Thoracic aorta (tissue), 2 donors: Measurements from ENCODE around the gene FBXW7. TPM values are rescaled to one million over a fixed set of nuclear protein-coding genes. Genes with fewer than 3 reads are reported as not detected.
A peak's percentile ranks its signal among the peaks of the same experiment; 100 is the strongest.

ENCODE experiments used
- ATAC-seq: fragments of 150-250 bp; one replicate; pipeline ENCODE4 v1.8.0; 2017; ENCODE audit warnings: low read depth; ENCODE audit not compliant: insufficient number of reproducible peaks, low FRiP score
- DNase-seq: peaks from one replicate; pipeline ENCODE4 v3.0.0-alpha.2; 2020; ENCODE audit warnings: low spot score
- H3K27ac ChIP-seq, 2 donors: fragments of 200-600 bp; sonication (generic); 1 replicate in 1 of 2; 2 replicates in 1 of 2; pipeline ENCODE4 v1.5.1; 2016; ENCODE audit warnings: mild to moderate bottlenecking in 2 of 2, moderate library complexity in 2 of 2
- H3K27me3 ChIP-seq: fragments of 200-600 bp; sonication (generic); replicated peaks from 2 replicates; pipeline ENCODE4 v1.6.0; 2016; ENCODE audit warnings: mild to moderate bottlenecking; ENCODE audit not compliant: insufficient read depth
- H3K36me3 ChIP-seq: fragments of 200-600 bp; sonication (generic); one replicate; pipeline ENCODE4 v1.5.1; 2016
- H3K4me1 ChIP-seq, 2 donors: fragments of 200-600 bp; sonication (generic); 1 replicate in 1 of 2; 2 replicates in 1 of 2; pipeline versions ENCODE4 v1.5.1 to v1.6.0; 2016; ENCODE audit warnings: low read depth in 2 of 2, mild to moderate bottlenecking in 1 of 2; ENCODE audit not compliant: control insufficient read depth in 1 of 2
- H3K4me3 ChIP-seq: fragments of 200-600 bp; sonication (generic); 2 replicates; pipeline ENCODE4 v1.5.1; 2016; ENCODE audit warnings: mild to moderate bottlenecking
- H3K9me3 ChIP-seq: fragments of 200-600 bp; sonication (generic); 2 replicates; pipeline ENCODE4 v1.5.1; 2016
- CTCF ChIP-seq: fragments of 200-600 bp; sonication (generic); IDR thresholded peaks from one replicate; pipeline ENCODE4 v1.5.1; 2019; ENCODE audit warnings: antibody characterized with exemption
- total RNA-seq, 2 donors: library from RNA; depleted of rRNA; stranded (reverse); fragments of >200 nt; gene quantifications; one replicate each; pipeline versions ENCODE4 v1.1.0 to v1.2.3, GENCODE V29; 2016

The FBXW7 gene
- total RNA-seq, 2 donors from 2014 or later: 31.5 to 92.6 TPM

- peak; percentile 33 for DNase-seq
- Histone ChIP-seq H3K4me3 (no peak overlapping the region), H3K27ac (no peak overlapping the region), H3K36me3 (no peaks in the 10 kb centered on the region), H3K27me3 (no peaks in the 10 kb centered on the region), H3K9me3 (no peaks in the 10 kb centered on the region), H3K4me1 (no peaks in the 10 kb centered on the region)
- no peak for ATAC-seq
- TF ChIP-seq CTCF: peak; percentile 65
Measured at GRCh38 chr4:152500800-152501434, 35.0 kb downstream of the FBXW7 start.

DNA sequence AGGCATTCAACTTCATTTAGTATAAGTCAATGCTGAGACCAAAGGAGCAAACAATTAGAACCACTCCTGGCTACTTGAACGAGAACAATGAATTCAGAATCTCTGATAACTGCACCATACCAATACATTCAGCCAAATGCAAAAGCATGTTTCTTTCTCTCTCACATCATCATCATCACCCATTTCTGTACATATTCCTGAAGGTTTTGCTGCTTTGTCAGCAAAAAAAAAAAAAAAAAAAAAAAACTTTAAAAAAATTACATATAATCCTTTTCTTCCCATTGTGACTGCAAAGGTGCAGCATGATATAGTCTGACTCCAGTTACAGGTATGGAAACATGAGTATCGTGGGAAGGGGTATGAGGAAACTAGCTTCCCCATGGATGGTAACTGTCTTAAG, 35.6 kb downstream of the FBXW7 start:
- Histone ChIP-seq H3K9me3 (no peaks in the 10 kb centered on the region), H3K4me3 (no peak overlapping the region), H3K27ac (no peak overlapping the region), H3K4me1 (no peaks in the 10 kb centered on the region), H3K27me3 (no peaks in the 10 kb centered on the region), H3K36me3 (no peaks in the 10 kb centered on the region)
- ATAC-seq (no peak), DNase-seq (no peak)
- no peak for TF ChIP-seq CTCF

GRCh38 chr4:152499344-152499743, 36.5 kb downstream of the FBXW7 start:
- Histone ChIP-seq H3K36me3 (no peaks in the 10 kb centered on the region), H3K27ac (no peak overlapping the region), H3K4me1 (no peaks in the 10 kb centered on the region), H3K4me3 (no peak overlapping the region), H3K27me3 (no peaks in the 10 kb centered on the region), H3K9me3 (no peaks in the 10 kb centered on the region)
- TF ChIP-seq CTCF: no peak
- no peak for DNase-seq
- ATAC-seq: no peak

- no peaks in the 10 kb centered on the region for H3K27me3 ChIP-seq
- DNase-seq: no peak
- H3K36me3 ChIP-seq: no peaks in the 10 kb centered on the region
- H3K9me3 ChIP-seq: no peaks in the 10 kb centered on the region
- no peak overlapping the region for H3K27ac ChIP-seq
- no peaks in the 10 kb centered on the region for H3K4me1 ChIP-seq
- ATAC-seq: no peak
- no peak overlapping the region for H3K4me3 ChIP-seq
- no peak for TF ChIP-seq CTCF
Measured at GRCh38 chr4:152494020-152494419, 41.9 kb downstream of the FBXW7 start.

- Histone ChIP-seq H3K27ac (no peak overlapping the region), H3K27me3 (no peaks in the 10 kb centered on the region), H3K4me3 (no peak overlapping the region), H3K4me1 (no peaks in the 10 kb centered on the region), H3K9me3 (no peaks in the 10 kb centered on the region), H3K36me3 (no peaks in the 10 kb centered on the region)
- DNase-seq: no peak
- no peak for TF ChIP-seq CTCF
- ATAC-seq: no peak
Measured at GRCh38 chr4:152488246-152488645, 47.6 kb downstream of the FBXW7 start.
